Measurements from ENCODE around the gene CCDC138. TPM values are rescaled to one million over a fixed set of nuclear protein-coding genes. Genes with fewer than 3 reads are reported as not detected.

CCDC138 gene
- total RNA-seq, 1 experiment from 2014 or later: 4.3 TPM

- POLR2A ChIA-PET: interaction anchor here (1.2 kb wide), 1 partner anchor 47 kb away, joined by 4 read pairs; no protein-coding TSS in a partner anchor
- H3K36me3 Mint-ChIP-seq (ENCODE audit: insufficient read depth, unreplicated experiment): peaks cover 24% of the 10 kb centered on the region
- H3K4me3 Mint-ChIP-seq (ENCODE audit: unreplicated experiment): no peak overlapping the region
- no peaks in the 10 kb centered on the region for H3K27me3 Mint-ChIP-seq (ENCODE audit: insufficient read depth, unreplicated experiment)
- no TSS peak for BruUV-seq (replicated peaks)
- intact Hi-C loops (cut with micrococcal nuclease): no loop called here
- H3K9me3 Mint-ChIP-seq (ENCODE audit: unreplicated experiment): peaks cover 7% of the 10 kb centered on the region
- TF ChIP-seq CTCF (IDR thresholded peaks at IDR 0.05; ENCODE audit: unreplicated experiment): no peak
- H3K4me1 Mint-ChIP-seq (ENCODE audit: insufficient read depth, unreplicated experiment): peaks cover 9% of the 10 kb centered on the region
- no peak overlapping the region for H3K27ac Mint-ChIP-seq (ENCODE audit: low read depth, unreplicated experiment)
- no peak for DNase-seq (ENCODE audit: unreplicated experiment)
- CTCF ChIA-PET: no interaction called here
Measured at GRCh38 chr2:108823286-108823685, 36.7 kb downstream of the CCDC138 start.

GRCh38 chr2:108824316-108825070 is 37.9 kb downstream of the CCDC138 start:
- Mint-ChIP-seq H3K4me1 (ENCODE audit: insufficient read depth, unreplicated experiment) (peaks cover 9% of the 10 kb centered on the region), H3K9me3 (ENCODE audit: unreplicated experiment) (peaks cover 7% of the 10 kb centered on the region), H3K4me3 (ENCODE audit: unreplicated experiment) (no peak overlapping the region), H3K27ac (ENCODE audit: low read depth, unreplicated experiment) (no peak overlapping the region), H3K36me3 (ENCODE audit: insufficient read depth, unreplicated experiment) (peaks cover 16% of the 10 kb centered on the region), H3K27me3 (ENCODE audit: insufficient read depth, unreplicated experiment) (no peaks in the 10 kb centered on the region)
- intact Hi-C loops (cut with micrococcal nuclease): no loop called here
- POLR2A ChIA-PET: interaction anchor here (0.7 kb wide), 1 partner anchor 8 kb away, joined by 3 read pairs; no protein-coding TSS in a partner anchor
- TF ChIP-seq CTCF (IDR thresholded peaks at IDR 0.05; ENCODE audit: unreplicated experiment): no peak
- DNase-seq (ENCODE audit: unreplicated experiment): no peak
- CTCF ChIA-PET: interaction anchor here (0.5 to 0.7 kb wide), 2 partner anchors 9 to 667 kb away, joined by 3 to 5 read pairs; no protein-coding TSS in a partner anchor
- no TSS peak for BruUV-seq (replicated peaks)

- TF ChIP-seq CTCF (IDR thresholded peaks at IDR 0.05; ENCODE audit: unreplicated experiment): no peak
- H3K9me3 Mint-ChIP-seq (ENCODE audit: unreplicated experiment): peaks cover 2% of the 10 kb centered on the region
- CTCF ChIA-PET: no interaction called here
- no peak overlapping the region for H3K27ac Mint-ChIP-seq (ENCODE audit: low read depth, unreplicated experiment)
- intact Hi-C loops (cut with micrococcal nuclease): no loop called here
- no peak overlapping the region for H3K4me3 Mint-ChIP-seq (ENCODE audit: unreplicated experiment)
- H3K4me1 Mint-ChIP-seq (ENCODE audit: insufficient read depth, unreplicated experiment): peaks cover 9% of the 10 kb centered on the region
- no peak for DNase-seq (ENCODE audit: unreplicated experiment)
- POLR2A ChIA-PET: no interaction called here
- BruUV-seq (replicated peaks): no TSS peak
- H3K36me3 Mint-ChIP-seq (ENCODE audit: insufficient read depth, unreplicated experiment): peaks cover 8% of the 10 kb centered on the region
- H3K27me3 Mint-ChIP-seq (ENCODE audit: insufficient read depth, unreplicated experiment): no peaks in the 10 kb centered on the region
Measured at GRCh38 chr2:108825254-108825653, 38.7 kb downstream of the CCDC138 start.

- Mint-ChIP-seq H3K27ac (ENCODE audit: low read depth, unreplicated experiment) (no peak overlapping the region), H3K4me3 (ENCODE audit: unreplicated experiment) (no peak overlapping the region), H3K9me3 (ENCODE audit: unreplicated experiment) (no peaks in the 10 kb centered on the region), H3K36me3 (ENCODE audit: insufficient read depth, unreplicated experiment) (peaks cover 5% of the 10 kb centered on the region), H3K4me1 (ENCODE audit: insufficient read depth, unreplicated experiment) (peaks cover 9% of the 10 kb centered on the region), H3K27me3 (ENCODE audit: insufficient read depth, unreplicated experiment) (no peaks in the 10 kb centered on the region)
- no TSS peak for BruUV-seq (replicated peaks)
- no peak for DNase-seq (ENCODE audit: unreplicated experiment)
- no peak for TF ChIP-seq CTCF (IDR thresholded peaks at IDR 0.05; ENCODE audit: unreplicated experiment)
- intact Hi-C loops (cut with micrococcal nuclease): no loop called here
- POLR2A ChIA-PET: no interaction called here
- CTCF ChIA-PET: no interaction called here
Measured at GRCh38 chr2:108825736-108826135, 39.2 kb downstream of the CCDC138 start.
